ENCODE data around the gene NOG.

NOG gene

GRCh38 chr17:56616239-56616638, 22.7 kb downstream of the NOG start:
- Mint-ChIP-seq H3K36me3 (ENCODE audit: low read depth) (no peaks in the 10 kb centered on the region), H3K4me3 (no peak overlapping the region)

GRCh38 chr17:56623383-56623782, 29.9 kb downstream of the NOG start:
- Mint-ChIP-seq H3K27me3 (ENCODE audit: low read depth) (peaks cover 14% of the 10 kb centered on the region), H3K9me3 (no peaks in the 10 kb centered on the region), H3K27ac (no peak overlapping the region), H3K4me1 (peaks cover 16% of the 10 kb centered on the region), H3K36me3 (ENCODE audit: low read depth) (no peaks in the 10 kb centered on the region), H3K4me3 (no peak overlapping the region)
- TF ChIP-seq CTCF (IDR thresholded peaks at IDR 0.05; ENCODE audit: unreplicated experiment in 3 of 3), result no peak

More at GRCh38 chr17:56616239-56616638, 22.7 kb downstream of the NOG start:
- no peak overlapping the region for H3K27ac Mint-ChIP-seq
- no peak for TF ChIP-seq CTCF (IDR thresholded peaks at IDR 0.05; ENCODE audit: unreplicated experiment in 3 of 3)
- H3K27me3 Mint-ChIP-seq (ENCODE audit: low read depth), result peaks cover 14% of the 10 kb centered on the region
- H3K9me3 Mint-ChIP-seq, result no peaks in the 10 kb centered on the region
- H3K4me1 Mint-ChIP-seq, result no peaks in the 10 kb centered on the region

- no peak for TF ChIP-seq CTCF (IDR thresholded peaks at IDR 0.05; ENCODE audit: unreplicated experiment in 3 of 3)
- Mint-ChIP-seq H3K27ac (no peak overlapping the region), H3K4me1 (peaks cover 16% of the 10 kb centered on the region), H3K27me3 (ENCODE audit: low read depth) (peaks cover 12% of the 10 kb centered on the region), H3K36me3 (ENCODE audit: low read depth) (no peaks in the 10 kb centered on the region), H3K9me3 (no peaks in the 10 kb centered on the region), H3K4me3 (no peak overlapping the region)
Observed at GRCh38 chr17:56624309-56624708, 30.8 kb downstream of the NOG start.

DNA sequence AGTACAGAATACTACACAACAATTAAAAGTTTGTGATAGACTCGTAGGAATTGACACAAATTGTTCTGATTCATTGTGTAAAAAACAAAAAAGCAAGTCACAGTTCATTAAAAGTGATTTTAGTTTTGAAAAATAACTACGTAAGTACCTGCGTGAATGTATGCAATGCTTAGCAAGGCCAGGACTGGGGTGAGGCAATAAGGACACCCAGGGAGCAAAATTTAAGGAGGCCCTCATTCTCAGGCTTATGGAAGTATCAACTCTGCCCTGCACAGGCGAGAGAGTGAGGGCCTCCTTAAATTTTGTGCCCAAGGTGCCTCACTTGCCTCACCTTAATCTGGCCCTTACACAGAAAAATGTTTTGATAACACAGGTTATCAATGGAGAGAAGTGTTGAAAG, 31.4 kb downstream of the NOG start:
- Mint-ChIP-seq H3K27ac (no peak overlapping the region), H3K36me3 (ENCODE audit: low read depth) (no peaks in the 10 kb centered on the region), H3K4me3 (no peak overlapping the region), H3K27me3 (ENCODE audit: low read depth) (peaks cover 15% of the 10 kb centered on the region), H3K9me3 (no peaks in the 10 kb centered on the region), H3K4me1 (peaks cover 19% of the 10 kb centered on the region)
- no peak for TF ChIP-seq CTCF (IDR thresholded peaks at IDR 0.05; ENCODE audit: unreplicated experiment in 3 of 3)

GRCh38 chr17:56629531-56630075, 36.1 kb downstream of the NOG start:
- Mint-ChIP-seq H3K27ac (no peak overlapping the region), H3K36me3 (ENCODE audit: low read depth) (no peaks in the 10 kb centered on the region), H3K4me3 (no peak overlapping the region), H3K27me3 (ENCODE audit: low read depth) (peaks cover 18% of the 10 kb centered on the region), H3K9me3 (no peaks in the 10 kb centered on the region), H3K4me1 (peaks cover 6% of the 10 kb centered on the region)
- peak; percentile 35 to 52 (median 45) for TF ChIP-seq CTCF (IDR thresholded peaks at IDR 0.05; ENCODE audit: unreplicated experiment in 3 of 3)

GRCh38 chr17:56630202-56630601, 36.7 kb downstream of the NOG start:
- Mint-ChIP-seq H3K27ac (no peak overlapping the region), H3K36me3 (ENCODE audit: low read depth) (no peaks in the 10 kb centered on the region), H3K4me3 (no peak overlapping the region), H3K9me3 (no peaks in the 10 kb centered on the region), H3K27me3 (ENCODE audit: low read depth) (peaks cover 18% of the 10 kb centered on the region), H3K4me1 (peaks cover 6% of the 10 kb centered on the region)
- TF ChIP-seq CTCF (IDR thresholded peaks at IDR 0.05; ENCODE audit: unreplicated experiment in 3 of 3), result no peak
